ENCODE measurements around the gene ARID3A. TPM values are rescaled to one million over a fixed set of nuclear protein-coding genes. Genes with fewer than 3 reads are reported as not detected.

The ARID3A gene
- total and polyA plus RNA-seq, 2 of the 8 experiments (the other 6 are each of a cell fraction or from before 2014, with no cell fraction given) = 40.5 to 77.4 TPM

DNA sequence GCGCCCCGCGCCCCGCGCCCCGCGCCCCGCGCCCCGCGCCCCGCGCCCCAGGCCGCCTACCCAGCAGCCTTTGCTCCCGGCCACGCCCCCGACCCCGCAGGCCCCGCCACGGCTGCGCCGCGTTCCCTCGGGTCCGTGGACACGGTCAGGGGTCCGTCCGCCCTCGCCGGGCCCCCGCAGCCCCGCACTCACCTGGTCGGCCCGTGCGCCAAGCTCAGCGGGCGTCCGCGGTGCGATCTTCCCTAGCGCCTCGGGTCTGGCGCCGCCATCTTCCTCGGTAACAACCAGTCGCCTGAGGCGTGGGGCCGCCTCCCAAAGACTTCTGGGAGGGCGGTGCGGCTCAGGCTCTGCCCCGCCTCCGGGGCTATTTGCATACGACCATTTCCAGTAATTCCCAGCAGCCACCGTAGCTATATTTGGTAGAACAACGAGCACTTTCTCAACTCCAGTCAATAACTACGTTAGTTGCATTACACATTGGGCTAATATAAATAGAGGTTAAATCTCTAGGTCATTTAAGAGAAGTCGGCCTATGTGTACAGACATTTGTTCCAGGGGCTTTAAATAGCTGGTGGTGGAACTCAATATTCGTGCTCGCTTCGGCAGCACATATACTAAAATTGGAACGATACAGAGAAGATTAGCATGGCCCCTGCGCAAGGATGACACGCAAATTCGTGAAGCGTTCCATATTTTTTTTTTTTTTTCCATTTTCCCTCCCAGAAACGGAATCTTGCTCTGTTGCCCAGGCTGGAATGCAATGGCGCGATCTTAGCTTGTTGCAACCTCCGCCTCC, 32.7 kb upstream of the ARID3A start, which contains the start of the genes MED16 and RNU6-9 (continued):
- TF ChIP-seq, protein P1, sequence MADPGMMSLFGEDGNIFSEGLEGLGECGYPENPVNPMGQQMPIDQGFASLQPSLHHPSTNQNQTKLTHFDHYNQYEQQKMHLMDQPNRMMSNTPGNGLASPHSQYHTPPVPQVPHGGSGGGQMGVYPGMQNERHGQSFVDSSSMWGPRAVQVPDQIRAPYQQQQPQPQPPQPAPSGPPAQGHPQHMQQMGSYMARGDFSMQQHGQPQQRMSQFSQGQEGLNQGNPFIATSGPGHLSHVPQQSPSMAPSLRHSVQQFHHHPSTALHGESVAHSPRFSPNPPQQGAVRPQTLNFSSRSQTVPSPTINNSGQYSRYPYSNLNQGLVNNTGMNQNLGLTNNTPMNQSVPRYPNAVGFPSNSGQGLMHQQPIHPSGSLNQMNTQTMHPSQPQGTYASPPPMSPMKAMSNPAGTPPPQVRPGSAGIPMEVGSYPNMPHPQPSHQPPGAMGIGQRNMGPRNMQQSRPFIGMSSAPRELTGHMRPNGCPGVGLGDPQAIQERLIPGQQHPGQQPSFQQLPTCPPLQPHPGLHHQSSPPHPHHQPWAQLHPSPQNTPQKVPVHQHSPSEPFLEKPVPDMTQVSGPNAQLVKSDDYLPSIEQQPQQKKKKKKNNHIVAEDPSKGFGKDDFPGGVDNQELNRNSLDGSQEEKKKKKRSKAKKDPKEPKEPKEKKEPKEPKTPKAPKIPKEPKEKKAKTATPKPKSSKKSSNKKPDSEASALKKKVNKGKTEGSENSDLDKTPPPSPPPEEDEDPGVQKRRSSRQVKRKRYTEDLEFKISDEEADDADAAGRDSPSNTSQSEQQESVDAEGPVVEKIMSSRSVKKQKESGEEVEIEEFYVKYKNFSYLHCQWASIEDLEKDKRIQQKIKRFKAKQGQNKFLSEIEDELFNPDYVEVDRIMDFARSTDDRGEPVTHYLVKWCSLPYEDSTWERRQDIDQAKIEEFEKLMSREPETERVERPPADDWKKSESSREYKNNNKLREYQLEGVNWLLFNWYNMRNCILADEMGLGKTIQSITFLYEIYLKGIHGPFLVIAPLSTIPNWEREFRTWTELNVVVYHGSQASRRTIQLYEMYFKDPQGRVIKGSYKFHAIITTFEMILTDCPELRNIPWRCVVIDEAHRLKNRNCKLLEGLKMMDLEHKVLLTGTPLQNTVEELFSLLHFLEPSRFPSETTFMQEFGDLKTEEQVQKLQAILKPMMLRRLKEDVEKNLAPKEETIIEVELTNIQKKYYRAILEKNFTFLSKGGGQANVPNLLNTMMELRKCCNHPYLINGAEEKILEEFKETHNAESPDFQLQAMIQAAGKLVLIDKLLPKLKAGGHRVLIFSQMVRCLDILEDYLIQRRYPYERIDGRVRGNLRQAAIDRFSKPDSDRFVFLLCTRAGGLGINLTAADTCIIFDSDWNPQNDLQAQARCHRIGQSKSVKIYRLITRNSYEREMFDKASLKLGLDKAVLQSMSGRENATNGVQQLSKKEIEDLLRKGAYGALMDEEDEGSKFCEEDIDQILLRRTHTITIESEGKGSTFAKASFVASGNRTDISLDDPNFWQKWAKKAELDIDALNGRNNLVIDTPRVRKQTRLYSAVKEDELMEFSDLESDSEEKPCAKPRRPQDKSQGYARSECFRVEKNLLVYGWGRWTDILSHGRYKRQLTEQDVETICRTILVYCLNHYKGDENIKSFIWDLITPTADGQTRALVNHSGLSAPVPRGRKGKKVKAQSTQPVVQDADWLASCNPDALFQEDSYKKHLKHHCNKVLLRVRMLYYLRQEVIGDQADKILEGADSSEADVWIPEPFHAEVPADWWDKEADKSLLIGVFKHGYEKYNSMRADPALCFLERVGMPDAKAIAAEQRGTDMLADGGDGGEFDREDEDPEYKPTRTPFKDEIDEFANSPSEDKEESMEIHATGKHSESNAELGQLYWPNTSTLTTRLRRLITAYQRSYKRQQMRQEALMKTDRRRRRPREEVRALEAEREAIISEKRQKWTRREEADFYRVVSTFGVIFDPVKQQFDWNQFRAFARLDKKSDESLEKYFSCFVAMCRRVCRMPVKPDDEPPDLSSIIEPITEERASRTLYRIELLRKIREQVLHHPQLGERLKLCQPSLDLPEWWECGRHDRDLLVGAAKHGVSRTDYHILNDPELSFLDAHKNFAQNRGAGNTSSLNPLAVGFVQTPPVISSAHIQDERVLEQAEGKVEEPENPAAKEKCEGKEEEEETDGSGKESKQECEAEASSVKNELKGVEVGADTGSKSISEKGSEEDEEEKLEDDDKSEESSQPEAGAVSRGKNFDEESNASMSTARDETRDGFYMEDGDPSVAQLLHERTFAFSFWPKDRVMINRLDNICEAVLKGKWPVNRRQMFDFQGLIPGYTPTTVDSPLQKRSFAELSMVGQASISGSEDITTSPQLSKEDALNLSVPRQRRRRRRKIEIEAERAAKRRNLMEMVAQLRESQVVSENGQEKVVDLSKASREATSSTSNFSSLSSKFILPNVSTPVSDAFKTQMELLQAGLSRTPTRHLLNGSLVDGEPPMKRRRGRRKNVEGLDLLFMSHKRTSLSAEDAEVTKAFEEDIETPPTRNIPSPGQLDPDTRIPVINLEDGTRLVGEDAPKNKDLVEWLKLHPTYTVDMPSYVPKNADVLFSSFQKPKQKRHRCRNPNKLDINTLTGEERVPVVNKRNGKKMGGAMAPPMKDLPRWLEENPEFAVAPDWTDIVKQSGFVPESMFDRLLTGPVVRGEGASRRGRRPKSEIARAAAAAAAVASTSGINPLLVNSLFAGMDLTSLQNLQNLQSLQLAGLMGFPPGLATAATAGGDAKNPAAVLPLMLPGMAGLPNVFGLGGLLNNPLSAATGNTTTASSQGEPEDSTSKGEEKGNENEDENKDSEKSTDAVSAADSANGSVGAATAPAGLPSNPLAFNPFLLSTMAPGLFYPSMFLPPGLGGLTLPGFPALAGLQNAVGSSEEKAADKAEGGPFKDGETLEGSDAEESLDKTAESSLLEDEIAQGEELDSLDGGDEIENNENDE (IDR thresholded peaks at IDR 0.05; ENCODE audit: insufficient replicate concordance, low read length) = no peak
- no peak for TF ChIP-seq TCF12 (IDR thresholded peaks at IDR 0.05; ENCODE audit: low read depth, low read length)
- TF ChIP-seq CHD1 (IDR thresholded peaks at IDR 0.05; ENCODE audit: low read depth, low read length) = no peak
- peak; percentile 76; the same call in 1 of the 2 replicates for TF ChIP-seq SP4 (IDR thresholded peaks at IDR 0.05; ENCODE audit: low read length)
- TF ChIP-seq CHD2 (IDR thresholded peaks at IDR 0.05; ENCODE audit: low read length) = no peak
- TF ChIP-seq RBBP5 (IDR thresholded peaks at IDR 0.05; ENCODE audit: borderline replicate concordance, low read depth, low read length) = peak; percentile 99
- TF ChIP-seq CEBPB (IDR thresholded peaks at IDR 0.05; ENCODE audit: low read depth, low read length) = no peak
- TF ChIP-seq POLR2AphosphoS5 (IDR thresholded peaks at IDR 0.05; ENCODE audit: low read depth, low read length) = peak; percentile 86; the same call in 1 of the 2 replicates
- TF ChIP-seq SAP30 (IDR thresholded peaks at IDR 0.05; ENCODE audit: insufficient read depth, insufficient replicate concordance, low read length) = no peak
- no peak for TF ChIP-seq EP300 (IDR thresholded peaks at IDR 0.05; ENCODE audit: borderline replicate concordance in 1 of 2, low read depth in 2 of 2, low read length in 2 of 2)
